Measurements from ENCODE around the gene SPNS3. TPM values are rescaled to one million over a fixed set of nuclear protein-coding genes. Genes with fewer than 3 reads are reported as not detected.

Gene SPNS3
- total and polyA plus RNA-seq, 2 of the 4 experiments (the other 2 are of a cell fraction), result 0.18 TPM; not detected in 1

DNA sequence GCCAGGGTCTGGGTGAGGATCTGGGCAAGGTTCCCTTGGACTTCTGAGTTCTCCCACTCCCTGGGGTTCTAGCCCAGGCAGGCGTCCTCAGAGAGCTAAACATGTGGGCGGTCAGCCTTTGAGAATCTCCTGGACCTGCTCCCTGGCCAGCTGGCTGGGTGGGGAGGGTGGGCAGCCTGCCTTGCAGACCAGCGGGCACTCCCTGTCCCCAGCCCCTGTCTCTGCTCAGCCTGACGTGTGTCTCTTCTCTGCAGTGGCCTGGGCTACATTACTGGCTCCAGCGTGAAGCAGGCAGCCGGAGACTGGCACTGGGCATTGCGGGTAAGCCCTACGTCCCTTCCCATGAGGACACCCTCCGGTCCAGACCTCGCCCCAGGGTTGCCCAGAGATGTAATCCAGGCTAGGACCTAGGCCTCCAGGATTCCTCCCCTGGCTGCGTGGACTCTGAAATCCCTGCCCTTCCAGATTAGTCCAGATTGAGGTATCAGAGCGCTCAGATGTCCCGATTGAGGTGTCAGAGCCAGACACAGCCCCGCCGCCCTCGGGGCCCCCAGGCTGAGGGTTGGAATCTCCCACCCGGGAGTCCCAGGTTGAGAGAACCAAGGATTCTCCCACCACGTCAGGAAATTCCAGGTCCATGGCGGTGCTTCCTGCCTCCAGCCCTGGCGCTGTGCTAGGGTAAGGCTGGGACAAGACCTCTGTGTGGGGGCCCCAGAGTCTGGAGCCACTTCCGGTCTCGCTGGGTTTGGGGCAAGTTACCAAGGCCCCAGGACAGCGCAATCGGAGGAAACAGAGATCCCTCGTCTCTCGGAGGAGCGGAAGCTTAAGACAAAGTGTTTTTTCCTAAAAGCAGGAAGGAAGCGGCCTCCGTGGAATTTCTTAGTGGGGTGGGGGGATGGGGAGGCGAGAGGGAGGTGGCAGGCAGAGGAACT lies 97.3 kb downstream of the SPNS3 start:
- no peak overlapping the region for H3K4me2 ChIP-seq (ENCODE audit: low read depth, low read length)
- TF ChIP-seq FOS (IDR thresholded peaks at IDR 0.05; ENCODE audit: low read depth, low read length), result no peak
- no peak for TF ChIP-seq POLR2A (IDR thresholded peaks at IDR 0.05; ENCODE audit: low read depth, low read length)
- no peak for TF ChIP-seq RFX5 (IDR thresholded peaks at IDR 0.05; ENCODE audit: low read depth, low read length)
- TF ChIP-seq, protein P1, sequence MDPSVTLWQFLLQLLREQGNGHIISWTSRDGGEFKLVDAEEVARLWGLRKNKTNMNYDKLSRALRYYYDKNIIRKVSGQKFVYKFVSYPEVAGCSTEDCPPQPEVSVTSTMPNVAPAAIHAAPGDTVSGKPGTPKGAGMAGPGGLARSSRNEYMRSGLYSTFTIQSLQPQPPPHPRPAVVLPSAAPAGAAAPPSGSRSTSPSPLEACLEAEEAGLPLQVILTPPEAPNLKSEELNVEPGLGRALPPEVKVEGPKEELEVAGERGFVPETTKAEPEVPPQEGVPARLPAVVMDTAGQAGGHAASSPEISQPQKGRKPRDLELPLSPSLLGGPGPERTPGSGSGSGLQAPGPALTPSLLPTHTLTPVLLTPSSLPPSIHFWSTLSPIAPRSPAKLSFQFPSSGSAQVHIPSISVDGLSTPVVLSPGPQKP (IDR thresholded peaks at IDR 0.05; ENCODE audit: borderline replicate concordance, low read depth, low read length), result no peak
- TF ChIP-seq, protein P2, sequence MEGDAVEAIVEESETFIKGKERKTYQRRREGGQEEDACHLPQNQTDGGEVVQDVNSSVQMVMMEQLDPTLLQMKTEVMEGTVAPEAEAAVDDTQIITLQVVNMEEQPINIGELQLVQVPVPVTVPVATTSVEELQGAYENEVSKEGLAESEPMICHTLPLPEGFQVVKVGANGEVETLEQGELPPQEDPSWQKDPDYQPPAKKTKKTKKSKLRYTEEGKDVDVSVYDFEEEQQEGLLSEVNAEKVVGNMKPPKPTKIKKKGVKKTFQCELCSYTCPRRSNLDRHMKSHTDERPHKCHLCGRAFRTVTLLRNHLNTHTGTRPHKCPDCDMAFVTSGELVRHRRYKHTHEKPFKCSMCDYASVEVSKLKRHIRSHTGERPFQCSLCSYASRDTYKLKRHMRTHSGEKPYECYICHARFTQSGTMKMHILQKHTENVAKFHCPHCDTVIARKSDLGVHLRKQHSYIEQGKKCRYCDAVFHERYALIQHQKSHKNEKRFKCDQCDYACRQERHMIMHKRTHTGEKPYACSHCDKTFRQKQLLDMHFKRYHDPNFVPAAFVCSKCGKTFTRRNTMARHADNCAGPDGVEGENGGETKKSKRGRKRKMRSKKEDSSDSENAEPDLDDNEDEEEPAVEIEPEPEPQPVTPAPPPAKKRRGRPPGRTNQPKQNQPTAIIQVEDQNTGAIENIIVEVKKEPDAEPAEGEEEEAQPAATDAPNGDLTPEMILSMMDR (conservative IDR thresholded peaks at IDR 0.05; ENCODE audit: low read depth, low read length), result no peak
- TF ChIP-seq SMC3 (IDR thresholded peaks at IDR 0.05; ENCODE audit: low read depth, low read length), result no peak
- TF ChIP-seq MAFK (IDR thresholded peaks at IDR 0.05; ENCODE audit: low read depth, low read length), result no peak
- TF ChIP-seq MXI1 (IDR thresholded peaks at IDR 0.05; ENCODE audit: borderline replicate concordance, low read depth, low read length), result no peak
- no peak for TF ChIP-seq CHD1 (IDR thresholded peaks at IDR 0.05; ENCODE audit: low read depth, low read length)
- no peak for TF ChIP-seq CEBPB (IDR thresholded peaks at IDR 0.05; ENCODE audit: low read depth, low read length)
- no peak overlapping the region for H3K27ac ChIP-seq (ENCODE audit: insufficient read depth, low read length)
- dilution Hi-C loops (cut with HindIII; ENCODE audit: low sequenced_read_pairs, unreplicated experiment), result no loop called here
- no peak overlapping the region for H2BK20ac ChIP-seq (ENCODE audit: low read depth, low read length)
- intact Hi-C loops (cut with micrococcal nuclease), result no loop called here
- no peak overlapping the region for H3K4ac ChIP-seq (ENCODE audit: low read depth, low read length)
- no peak overlapping the region for H3K14ac ChIP-seq (replicated peaks; ENCODE audit: low read depth, low read length)
- H2BK5ac ChIP-seq (ENCODE audit: low read depth, low read length, poor library complexity, severe bottlenecking), result no peak overlapping the region
- H3K79me1 ChIP-seq (ENCODE audit: low read depth in 1 of 2, low read length in 2 of 2), result no peaks in the 10 kb centered on the region
- no peak overlapping the region for H3K4me3 ChIP-seq (ENCODE audit: insufficient read depth, low read depth, low read length)
- no peak overlapping the region for H2BK120ac ChIP-seq (ENCODE audit: low read depth, low read length)
- H2AK5ac ChIP-seq (ENCODE audit: low read depth, low read length), result no peak overlapping the region
- DNase-seq (no peak), ATAC-seq (ENCODE audit: low read depth) (no peak)
- no peaks in the 10 kb centered on the region for H3K9me1 ChIP-seq (ENCODE audit: insufficient read depth, low read length)
- no peaks in the 10 kb centered on the region for H4K20me1 ChIP-seq (ENCODE audit: insufficient read depth, low read length)
- H3K23ac ChIP-seq (ENCODE audit: low read depth, low read length), result no peak overlapping the region
- no peaks in the 10 kb centered on the region for H3K4me1 ChIP-seq (ENCODE audit: control insufficient read depth, insufficient read depth, low read length)
- no peak overlapping the region for H4K91ac ChIP-seq (ENCODE audit: insufficient read depth, low read depth, low read length)
- no peak overlapping the region for H3K9ac ChIP-seq (ENCODE audit: low read depth, low read length)
- BruUV-seq (replicated peaks), result no TSS peak
- H3K56ac ChIP-seq (ENCODE audit: extremely low read depth, insufficient read depth, low read length), result no peak overlapping the region
- in situ Hi-C loops (cut with MboI; ENCODE audit: low sequenced_read_pairs), result no loop called here
- 66% methylated on average over 16 of the region's 30 CpGs; no CpG with 5 or more reads in 1 of the 2 experiments for WGBS, 2 experiments (ENCODE audit: extremely low coverage in 2 of 2, insufficient read length in 1 of 2)
- peaks cover 25% of the 10 kb centered on the region for H3K27me3 ChIP-seq (ENCODE audit: control insufficient read depth, insufficient read depth, low read length)
- H2AFZ ChIP-seq (replicated peaks; ENCODE audit: low read length, poor library complexity), result peak overlapping the region; percentile 32
- H4K8ac ChIP-seq (ENCODE audit: low read depth in 2 of 2, low read length in 2 of 2), result no peak overlapping the region
- peak overlapping the region; percentile 42 for H2AK9ac ChIP-seq (replicated peaks; ENCODE audit: low read depth, low read length, poor library complexity)
- no peaks in the 10 kb centered on the region for H3K36me3 ChIP-seq (ENCODE audit: control insufficient read depth, insufficient read depth, low read length)
- H4K5ac ChIP-seq (ENCODE audit: low read depth, low read length), result no peak overlapping the region
- ChIA-PET CTCF (no interaction called here), POLR2A (ENCODE audit: unreplicated experiment) (no interaction called here)
- no peaks in the 10 kb centered on the region for H3K9me3 ChIP-seq (ENCODE audit: control insufficient read depth, insufficient read depth, low read length)
- H2BK15ac ChIP-seq (ENCODE audit: low read depth, low read length), result no peak overlapping the region
- H3K18ac ChIP-seq (ENCODE audit: low read depth, low read length), result no peak overlapping the region

Data from IMR-90 (cell line).